CD4-positive, alpha-beta T cell treated with Interleukin-17A for 1 hour (primary cell): ENCODE results near the gene TSPAN8.
"Not testable (repeated sequence)": the region's sequence is repeated elsewhere in the genome, so short reads cannot be mapped to it uniquely, and the experiment has no call there.

Experiments
- DNase-seq: peaks from one replicate; pipeline ENCODE4 v3.0.0-alpha.2; 2020

The TSPAN8 gene

GRCh38 chr12:71125515-71125914 is 32.3 kb downstream of the TSPAN8 start:
- no peak for DNase-seq

GRCh38 chr12:71124835-71125460 is 32.9 kb downstream of the TSPAN8 start:
- no peak for DNase-seq

GRCh38 chr12:71113148-71113547 is 44.7 kb downstream of the TSPAN8 start:
- DNase-seq = not testable (repeated sequence)

GRCh38 chr12:71109834-71110233 is 48.0 kb downstream of the TSPAN8 start:
- DNase-seq = no peak

GRCh38 chr12:71108355-71108754 is 49.4 kb downstream of the TSPAN8 start:
- DNase-seq = no peak

GRCh38 chr12:71107936-71108335 is 49.9 kb downstream of the TSPAN8 start:
- DNase-seq = no peak

GRCh38 chr12:71105956-71106355 is 51.8 kb downstream of the TSPAN8 start:
- no peak for DNase-seq

GRCh38 chr12:71092290-71092689 is 65.5 kb downstream of the TSPAN8 start:
- no peak for DNase-seq

DNA sequence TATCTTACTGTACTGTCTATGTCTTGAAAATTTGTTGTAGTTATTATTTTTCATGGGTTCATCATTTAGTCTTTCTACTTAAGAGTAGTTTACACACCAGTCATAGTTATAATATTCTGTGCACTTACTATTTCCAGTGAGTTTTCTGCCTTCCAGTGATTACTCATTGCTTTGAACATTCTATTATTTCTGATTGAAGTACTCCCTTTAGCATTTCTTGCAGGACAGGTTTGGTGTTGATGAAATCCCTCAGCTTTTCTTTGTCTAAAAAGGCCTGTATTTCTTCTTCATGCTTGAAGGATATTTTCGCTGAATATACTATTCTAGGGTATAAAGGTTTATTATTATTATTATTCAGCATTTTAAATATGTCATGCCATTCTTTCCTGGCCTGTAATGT is 66.8 kb downstream of the TSPAN8 start:
- no peak for DNase-seq

GRCh38 chr12:71085575-71085974 is 72.2 kb downstream of the TSPAN8 start:
- no peak for DNase-seq

- DNase-seq = no peak
These were observed 82.1 kb downstream of the TSPAN8 start for GRCh38 chr12:71075743-71076142.
